ENCODE results near the gene IL12A.

IL12A gene

GRCh38 chr3:160016972-160017371 is 28.3 kb downstream of the IL12A start:
- TF ChIP-seq SNAI2 (CRISPR knock-in tag; IDR thresholded peaks at IDR 0.05) (no peak), TCF4 (CRISPR knock-in tag; IDR thresholded peaks at IDR 0.05; ENCODE audit: borderline replicate concordance) (no peak), BACH2 (CRISPR knock-in tag; IDR thresholded peaks at IDR 0.05; ENCODE audit: borderline replicate concordance) (no peak), CREB5 (CRISPR knock-in tag; IDR thresholded peaks at IDR 0.05; ENCODE audit: low read depth) (no peak), POU6F1 (CRISPR knock-in tag; IDR thresholded peaks at IDR 0.05; ENCODE audit: borderline replicate concordance, low read depth) (no peak), ZNF565 (CRISPR knock-in tag; conservative IDR thresholded peaks at IDR 0.05; ENCODE audit: low read depth) (no peak), ESRRG (CRISPR knock-in tag; IDR thresholded peaks at IDR 0.05) (no peak)
- TF ChIP-seq, protein P1, sequence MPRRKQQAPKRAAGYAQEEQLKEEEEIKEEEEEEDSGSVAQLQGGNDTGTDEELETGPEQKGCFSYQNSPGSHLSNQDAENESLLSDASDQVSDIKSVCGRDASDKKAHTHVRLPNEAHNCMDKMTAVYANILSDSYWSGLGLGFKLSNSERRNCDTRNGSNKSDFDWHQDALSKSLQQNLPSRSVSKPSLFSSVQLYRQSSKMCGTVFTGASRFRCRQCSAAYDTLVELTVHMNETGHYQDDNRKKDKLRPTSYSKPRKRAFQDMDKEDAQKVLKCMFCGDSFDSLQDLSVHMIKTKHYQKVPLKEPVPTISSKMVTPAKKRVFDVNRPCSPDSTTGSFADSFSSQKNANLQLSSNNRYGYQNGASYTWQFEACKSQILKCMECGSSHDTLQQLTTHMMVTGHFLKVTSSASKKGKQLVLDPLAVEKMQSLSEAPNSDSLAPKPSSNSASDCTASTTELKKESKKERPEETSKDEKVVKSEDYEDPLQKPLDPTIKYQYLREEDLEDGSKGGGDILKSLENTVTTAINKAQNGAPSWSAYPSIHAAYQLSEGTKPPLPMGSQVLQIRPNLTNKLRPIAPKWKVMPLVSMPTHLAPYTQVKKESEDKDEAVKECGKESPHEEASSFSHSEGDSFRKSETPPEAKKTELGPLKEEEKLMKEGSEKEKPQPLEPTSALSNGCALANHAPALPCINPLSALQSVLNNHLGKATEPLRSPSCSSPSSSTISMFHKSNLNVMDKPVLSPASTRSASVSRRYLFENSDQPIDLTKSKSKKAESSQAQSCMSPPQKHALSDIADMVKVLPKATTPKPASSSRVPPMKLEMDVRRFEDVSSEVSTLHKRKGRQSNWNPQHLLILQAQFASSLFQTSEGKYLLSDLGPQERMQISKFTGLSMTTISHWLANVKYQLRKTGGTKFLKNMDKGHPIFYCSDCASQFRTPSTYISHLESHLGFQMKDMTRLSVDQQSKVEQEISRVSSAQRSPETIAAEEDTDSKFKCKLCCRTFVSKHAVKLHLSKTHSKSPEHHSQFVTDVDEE (CRISPR knock-in tag; IDR thresholded peaks at IDR 0.05): no peak
- ATAC-seq: no peak; the same call in 2 of the 3 replicates

DNA sequence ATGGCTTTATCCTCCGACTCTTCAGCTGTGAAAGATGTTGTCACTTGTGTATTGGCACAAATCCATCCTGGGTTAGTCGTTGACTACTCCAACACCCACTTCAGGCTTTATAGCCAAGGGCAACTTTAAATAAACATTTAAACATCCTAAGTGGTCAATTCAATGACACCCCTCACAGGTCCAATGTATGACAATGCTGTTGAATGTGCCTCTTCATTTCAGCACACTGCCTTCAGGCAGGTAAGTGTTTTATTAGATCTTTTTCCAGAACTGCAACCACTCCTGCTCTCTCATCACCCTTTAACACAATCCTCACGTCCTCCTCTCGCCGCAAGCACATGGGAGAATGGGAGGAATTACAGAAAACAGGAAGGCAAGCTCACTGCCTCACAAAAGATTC is 30.3 kb downstream of the IL12A start:
- ATAC-seq: no peak
- TF ChIP-seq CREB5 (CRISPR knock-in tag; IDR thresholded peaks at IDR 0.05; ENCODE audit: low read depth): no peak
- TF ChIP-seq ISL1 (CRISPR knock-in tag; IDR thresholded peaks at IDR 0.05): no peak
- TF ChIP-seq ZC3H10 (CRISPR knock-in tag; IDR thresholded peaks at IDR 0.05): no peak
- TF ChIP-seq ZNF565 (CRISPR knock-in tag; conservative IDR thresholded peaks at IDR 0.05; ENCODE audit: low read depth): no peak
- no peak for TF ChIP-seq CSRNP3 (CRISPR knock-in tag; IDR thresholded peaks at IDR 0.05)
- TF ChIP-seq ZNF70 (CRISPR knock-in tag; IDR thresholded peaks at IDR 0.05): no peak
- TF ChIP-seq RARB (CRISPR knock-in tag; IDR thresholded peaks at IDR 0.05): no peak
- no peak for TF ChIP-seq ZFP3 (CRISPR knock-in tag; IDR thresholded peaks at IDR 0.05)
- no peak for TF ChIP-seq ZFP30 (CRISPR knock-in tag; IDR thresholded peaks at IDR 0.05)
- no peak for TF ChIP-seq ARNTL (CRISPR knock-in tag; IDR thresholded peaks at IDR 0.05; ENCODE audit: borderline replicate concordance, low read depth)
- TF ChIP-seq OSR1 (CRISPR knock-in tag; IDR thresholded peaks at IDR 0.05): no peak
- TF ChIP-seq, protein P1 (CRISPR knock-in tag; IDR thresholded peaks at IDR 0.05): no peak
- no peak for TF ChIP-seq TOX (CRISPR knock-in tag; IDR thresholded peaks at IDR 0.05; ENCODE audit: borderline replicate concordance)
- TF ChIP-seq CSDC2 (CRISPR knock-in tag; IDR thresholded peaks at IDR 0.05): no peak
- TF ChIP-seq PATZ1 (CRISPR knock-in tag; IDR thresholded peaks at IDR 0.05; ENCODE audit: borderline replicate concordance): no peak
- TF ChIP-seq ESRRG (CRISPR knock-in tag; IDR thresholded peaks at IDR 0.05): no peak
- TF ChIP-seq GLIS3 (CRISPR knock-in tag; IDR thresholded peaks at IDR 0.05): no peak
- TF ChIP-seq ZNF8 (CRISPR knock-in tag; IDR thresholded peaks at IDR 0.05): no peak
